Stimulated activated CD8-positive, alpha-beta memory T cell treated with anti-CD3 and anti-CD28 coated beads, Interleukin-15, amount 100 ng/mL, for 1 hour (primary cell): Measurements from ENCODE around the gene MYO15A.

Experiments used
- DNase-seq: peaks from one replicate; pipeline ENCODE4 v3.0.0-alpha.2; 2020; ENCODE audit warnings: low read depth

MYO15A gene

GRCh38 chr17:18102640-18103039 is 5.9 kb upstream of the MYO15A start:
- no peak for DNase-seq

- no peak for DNase-seq
Observed at GRCh38 chr17:18105027-18105426, 3.5 kb upstream of the MYO15A start.

GRCh38 chr17:18105595-18105994 is 3.0 kb upstream of the MYO15A start:
- DNase-seq, result no peak

GRCh38 chr17:18106211-18106610 is 2.3 kb upstream of the MYO15A start:
- DNase-seq, result no peak

- DNase-seq, result no peak
Observed at GRCh38 chr17:18107061-18107790, 1.3 kb upstream of the MYO15A start.

- DNase-seq, result no peak
Observed at GRCh38 chr17:18107971-18108370, 585 bp upstream of the MYO15A start.

GRCh38 chr17:18109935-18110485 is 1.5 kb downstream of the MYO15A start:
- no peak for DNase-seq

- DNase-seq, result no peak
Observed at GRCh38 chr17:18110636-18111145, 2.1 kb downstream of the MYO15A start.

GRCh38 chr17:18111330-18111971 is 2.9 kb downstream of the MYO15A start:
- no peak for DNase-seq

GRCh38 chr17:18115517-18115916 is 7.0 kb downstream of the MYO15A start:
- DNase-seq, result no peak

- DNase-seq, result no peak
Observed at GRCh38 chr17:18116078-18116477, 7.5 kb downstream of the MYO15A start.

- no peak for DNase-seq
Observed at GRCh38 chr17:18117533-18117932, 9.0 kb downstream of the MYO15A start.

- DNase-seq, result no peak
Observed at GRCh38 chr17:18117982-18118975, 9.7 kb downstream of the MYO15A start.

GRCh38 chr17:18119166-18119745 is 10.7 kb downstream of the MYO15A start:
- no peak for DNase-seq

- DNase-seq, result no peak
Observed at GRCh38 chr17:18119938-18120337, 11.4 kb downstream of the MYO15A start.

GRCh38 chr17:18120461-18121017 is 12.0 kb downstream of the MYO15A start:
- DNase-seq, result no peak

GRCh38 chr17:18121144-18121910 is 12.8 kb downstream of the MYO15A start:
- DNase-seq, result no peak

- DNase-seq, result no peak
Observed at GRCh38 chr17:18122990-18123753, 14.6 kb downstream of the MYO15A start.

- DNase-seq, result no peak
Observed at GRCh38 chr17:18124345-18125126, 16.0 kb downstream of the MYO15A start.
